GM19025 (cell line): ENCODE data around the gene HES1.
A peak's percentile ranks its signal among the peaks of the same experiment; 100 is the strongest.
"Not testable (repeated sequence)": the region's sequence is repeated elsewhere in the genome, so short reads cannot be mapped to it uniquely, and the experiment has no call there.

Experiments
- ATAC-seq: cut with Tn5 transposase; IDR thresholded peaks from one replicate; pipeline ENCODE4 v1.9.1; 2021; ENCODE audit warnings: mild to moderate bottlenecking, low read depth, moderate library complexity; ENCODE audit not compliant: unreplicated experiment

Gene HES1

GRCh38 chr3:194139814-194140391, 4.0 kb downstream of the HES1 start:
- no peak for ATAC-seq

GRCh38 chr3:194140520-194141414, 4.8 kb downstream of the HES1 start:
- no peak for ATAC-seq

DNA sequence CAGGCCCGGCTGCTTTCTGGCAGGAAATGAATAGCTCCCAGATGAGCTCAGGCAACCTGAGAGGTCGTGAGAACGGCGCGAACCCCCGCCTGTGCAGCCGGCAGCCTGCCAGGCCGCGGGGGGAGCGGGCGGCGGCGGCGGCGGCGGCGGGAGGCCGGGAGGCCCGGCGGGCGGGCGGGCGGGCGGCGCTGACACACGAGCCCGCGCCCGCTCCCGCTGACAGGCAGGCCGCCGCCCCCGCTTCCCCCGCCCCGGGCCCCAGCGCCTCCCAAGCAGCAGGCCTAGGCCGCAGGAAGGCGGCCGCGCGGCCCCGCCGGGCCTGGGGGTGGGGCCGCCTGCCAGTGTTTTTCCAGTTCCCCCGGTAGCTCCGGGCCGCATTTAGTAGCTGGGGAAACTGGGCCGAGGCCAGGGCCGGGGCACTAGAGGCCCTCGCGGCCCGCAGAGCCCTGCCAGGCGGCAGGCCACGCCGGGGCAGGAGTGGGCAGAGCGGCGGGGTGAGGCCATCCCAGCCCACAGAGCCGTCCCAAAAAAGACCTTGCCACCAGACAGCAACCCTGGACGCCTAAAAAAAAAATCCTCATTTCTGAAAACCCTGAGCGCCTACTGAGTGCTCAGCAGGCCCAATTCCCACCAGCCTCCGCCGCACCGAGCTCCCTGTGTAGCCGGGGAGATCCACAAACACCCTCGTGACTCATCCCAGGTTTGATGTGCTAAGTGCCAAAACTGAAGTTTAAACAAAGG, 5.6 kb downstream of the HES1 start:
- ATAC-seq: peak; percentile 43

DNA sequence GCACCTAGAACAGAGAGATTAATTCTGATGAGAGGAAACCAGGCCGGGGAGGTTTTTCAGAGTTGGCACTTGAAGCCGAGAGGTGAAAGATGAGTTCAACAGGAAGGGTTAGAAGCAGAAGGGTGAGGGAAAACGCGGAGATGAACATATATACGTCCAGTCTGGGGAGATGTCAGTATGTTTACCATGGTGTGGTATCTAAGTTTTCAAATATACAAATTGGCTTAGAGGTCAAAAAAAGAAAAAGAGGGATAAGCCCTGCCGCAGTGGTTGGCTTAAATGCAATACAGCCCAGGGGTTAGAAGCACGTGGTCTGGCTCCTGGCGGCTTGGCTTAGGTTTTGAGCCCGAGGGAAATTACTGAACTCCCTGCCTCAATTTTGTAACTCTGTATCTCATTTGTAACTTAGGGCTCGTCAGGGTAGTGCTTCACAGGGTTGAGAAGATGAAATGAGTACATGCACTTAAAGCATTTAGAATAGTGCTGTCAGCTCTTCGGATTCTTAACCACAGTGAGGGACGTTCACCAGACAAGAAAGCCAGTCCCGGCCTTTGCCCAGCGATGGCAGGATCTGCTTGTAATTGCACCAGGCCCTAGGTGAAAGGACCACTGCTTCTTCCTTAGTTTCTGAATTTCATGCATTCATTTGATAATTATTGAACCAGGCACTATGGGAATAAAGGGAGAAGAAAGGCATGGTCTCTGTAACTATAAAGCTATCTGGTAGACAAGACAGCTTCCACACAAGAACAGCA, 6.4 kb downstream of the HES1 start:
- ATAC-seq: no peak

GRCh38 chr3:194145702-194146101, 9.8 kb downstream of the HES1 start:
- ATAC-seq: no peak

GRCh38 chr3:194147679-194148078, 11.7 kb downstream of the HES1 start:
- ATAC-seq: no peak

GRCh38 chr3:194148383-194148782, 12.4 kb downstream of the HES1 start:
- ATAC-seq: no peak

DNA sequence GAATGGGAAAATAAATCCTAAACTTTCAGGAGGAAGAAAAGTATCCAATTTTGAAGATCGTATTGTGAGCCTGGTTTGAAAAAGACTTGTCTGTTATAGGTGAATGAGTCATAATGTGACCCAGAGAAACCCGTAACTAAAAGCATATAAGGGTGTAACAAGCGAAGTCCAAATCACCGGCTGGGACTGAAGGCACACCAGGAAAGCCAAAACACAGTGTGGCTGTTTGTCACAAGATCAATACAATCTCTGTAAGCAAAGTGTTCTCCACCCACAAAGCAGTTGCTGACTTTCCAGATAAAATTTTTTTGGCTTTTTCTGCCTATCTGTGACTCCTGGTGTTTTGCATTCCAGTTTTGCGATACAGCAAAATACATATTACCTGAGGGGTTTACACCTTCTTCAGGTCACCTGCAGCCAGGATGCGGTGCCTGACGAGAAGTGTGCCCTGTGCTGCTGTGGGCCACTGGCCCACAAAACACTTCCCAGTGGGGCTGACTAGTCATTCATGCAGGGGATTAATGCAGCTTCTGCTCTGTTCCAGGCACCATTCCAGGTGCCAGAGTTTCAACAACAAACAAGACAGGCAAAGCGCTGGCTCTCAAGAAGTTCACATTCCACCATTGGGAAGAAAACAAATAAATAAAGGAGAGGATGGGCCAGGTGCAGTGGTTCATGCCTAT, 14.4 kb downstream of the HES1 start:
- ATAC-seq: no peak

GRCh38 chr3:194150935-194151302, 15.0 kb downstream of the HES1 start:
- ATAC-seq: not testable (repeated sequence)

- no peak for ATAC-seq
Observed at GRCh38 chr3:194154346-194154745, 18.4 kb downstream of the HES1 start.

- no peak for ATAC-seq
Observed at GRCh38 chr3:194156095-194156494, 20.1 kb downstream of the HES1 start.

GRCh38 chr3:194158942-194159439, 23.0 kb downstream of the HES1 start:
- ATAC-seq: no peak

GRCh38 chr3:194160158-194160557, 24.2 kb downstream of the HES1 start:
- no peak for ATAC-seq

GRCh38 chr3:194161131-194162045, 25.4 kb downstream of the HES1 start:
- no peak for ATAC-seq

- no peak for ATAC-seq
Observed at GRCh38 chr3:194162070-194162678, 26.2 kb downstream of the HES1 start.

- ATAC-seq: no peak
Observed at GRCh38 chr3:194162817-194163584, 27.1 kb downstream of the HES1 start.

DNA sequence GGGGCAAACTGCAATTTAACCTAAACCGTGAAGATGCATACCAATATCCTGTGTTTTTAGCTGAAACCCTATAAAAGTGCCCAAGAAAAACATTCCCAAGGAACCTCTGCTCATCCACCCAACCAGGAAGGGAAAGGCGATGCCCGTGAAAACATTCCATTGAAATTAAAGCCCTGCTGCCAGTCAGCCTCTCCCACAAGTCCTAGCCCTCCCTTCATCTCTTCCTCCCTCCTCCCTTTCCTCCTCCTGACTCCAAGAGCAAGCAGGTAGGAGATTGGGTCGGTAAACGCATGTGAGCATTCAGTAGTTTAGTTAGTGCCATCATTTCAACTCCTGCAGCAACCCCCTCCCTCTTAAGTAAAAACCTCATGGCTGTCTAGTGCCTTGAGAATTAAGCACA, 27.7 kb downstream of the HES1 start:
- ATAC-seq: no peak

DNA sequence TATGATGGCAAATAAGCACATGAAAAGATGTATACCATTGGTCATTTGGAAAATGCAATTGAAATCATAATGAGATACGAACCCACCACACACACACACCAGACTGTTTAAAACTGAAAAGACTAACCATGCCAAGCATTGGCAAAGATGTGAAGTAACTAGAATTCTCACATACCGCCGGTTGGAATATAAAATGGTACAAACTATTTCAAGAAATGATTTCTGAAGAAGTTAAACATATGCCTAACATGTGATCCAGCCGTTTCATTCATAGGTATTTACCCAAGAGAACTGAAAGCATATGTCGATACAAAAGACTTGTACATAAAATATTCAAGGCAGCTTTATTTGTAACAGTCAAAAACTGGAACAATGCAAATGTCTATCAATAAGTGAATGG, 28.9 kb downstream of the HES1 start:
- no peak for ATAC-seq
